ENCODE measurements around the gene FAM43A.
A peak's percentile ranks its signal among the peaks of the same experiment; 100 is the strongest.

FAM43A gene

DNA sequence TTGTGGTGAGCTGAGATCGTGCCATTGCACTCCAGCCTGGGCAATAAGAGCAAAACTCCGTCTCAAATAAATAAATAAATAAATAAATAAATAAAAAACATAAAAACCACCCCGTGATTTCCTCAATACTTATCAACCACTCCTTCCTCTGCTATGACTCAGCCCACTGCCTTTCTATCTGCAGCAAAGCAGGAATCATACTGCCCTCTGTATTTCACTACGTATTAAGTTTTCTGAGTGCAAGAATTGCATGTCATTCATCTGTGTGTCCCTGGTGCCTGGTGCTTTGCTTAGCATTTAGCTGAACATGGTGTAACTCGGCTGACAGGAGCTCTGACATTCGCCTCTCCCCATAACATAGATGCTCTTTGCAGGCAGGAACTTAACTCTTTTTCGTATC, 20.8 kb upstream of the FAM43A start:
- Mint-ChIP-seq H3K4me3 (no peak overlapping the region), H3K9me3 (no peaks in the 10 kb centered on the region), H3K36me3 (peaks cover 46% of the 10 kb centered on the region), H3K27ac (no peak overlapping the region), H3K4me1 (peaks cover 12% of the 10 kb centered on the region), H3K27me3 (no peaks in the 10 kb centered on the region)
- CTCF ChIA-PET, result no interaction called here
- no peak for DNase-seq

DNA sequence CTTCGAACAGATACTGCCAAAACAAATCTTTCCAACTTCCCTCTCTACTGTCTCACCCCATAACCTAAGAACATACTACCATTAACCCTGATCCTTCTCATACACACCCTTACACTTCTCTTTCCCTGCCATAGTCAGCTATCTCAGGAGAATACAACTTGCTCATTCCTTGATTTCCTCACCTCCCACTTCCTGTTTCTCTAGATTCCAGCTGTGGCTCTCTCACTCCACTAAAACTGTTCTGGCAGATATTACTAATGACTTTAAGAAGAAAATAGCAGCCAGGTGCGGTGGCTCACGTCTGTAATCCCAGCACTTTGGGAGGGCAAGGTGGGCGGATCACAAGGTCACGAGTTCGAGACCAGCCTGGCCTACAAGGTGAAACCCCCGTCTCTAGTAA, 18.3 kb upstream of the FAM43A start:
- peaks cover 38% of the 10 kb centered on the region for H3K36me3 Mint-ChIP-seq
- CTCF ChIA-PET, result no interaction called here

DNA sequence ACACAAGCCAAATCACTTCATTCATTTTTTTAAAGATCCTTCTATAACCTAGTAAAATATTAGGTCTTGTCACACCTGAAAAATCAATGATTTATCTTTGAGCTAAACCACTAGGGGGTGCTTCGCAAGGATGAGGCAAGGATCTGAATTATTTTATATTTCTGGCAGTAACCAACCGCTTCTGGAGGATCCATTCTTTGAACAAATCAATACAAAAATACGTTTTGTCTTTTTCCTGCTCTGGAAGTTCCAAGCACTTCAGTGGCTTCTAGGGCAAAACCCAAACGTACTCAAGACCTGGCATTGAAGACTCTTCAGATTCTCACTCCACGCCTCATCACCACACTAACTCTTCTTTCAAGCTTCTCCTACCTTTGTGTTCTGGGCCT, 14.2 kb upstream of the FAM43A start:
- peak overlapping the region; percentile 97 for H3K27ac Mint-ChIP-seq
- H3K4me1 Mint-ChIP-seq, result peaks cover 35% of the 10 kb centered on the region
- H3K27me3 Mint-ChIP-seq, result peaks cover 25% of the 10 kb centered on the region
- H3K4me3 Mint-ChIP-seq, result peak overlapping the region; percentile 98
- H3K36me3 Mint-ChIP-seq, result peaks cover 16% of the 10 kb centered on the region
- H3K9me3 Mint-ChIP-seq, result no peaks in the 10 kb centered on the region
- CTCF ChIA-PET, result interaction anchor here (0.7 to 5.9 kb wide), 16 partner anchors 10 to 589 kb away, joined by 3 to 58 read pairs (median 5); partner anchors contain the start of gene TMEM44
- DNase-seq, result peak; percentile 44

More for the DNA sequence above, 18.3 kb upstream of the FAM43A start:
- no peaks in the 10 kb centered on the region for H3K9me3 Mint-ChIP-seq
- no peak for DNase-seq
- no peak overlapping the region for H3K4me3 Mint-ChIP-seq
- H3K27me3 Mint-ChIP-seq, result peaks cover under 1% of the 10 kb centered on the region
- H3K4me1 Mint-ChIP-seq, result peaks cover 23% of the 10 kb centered on the region
- no peak overlapping the region for H3K27ac Mint-ChIP-seq

DNA sequence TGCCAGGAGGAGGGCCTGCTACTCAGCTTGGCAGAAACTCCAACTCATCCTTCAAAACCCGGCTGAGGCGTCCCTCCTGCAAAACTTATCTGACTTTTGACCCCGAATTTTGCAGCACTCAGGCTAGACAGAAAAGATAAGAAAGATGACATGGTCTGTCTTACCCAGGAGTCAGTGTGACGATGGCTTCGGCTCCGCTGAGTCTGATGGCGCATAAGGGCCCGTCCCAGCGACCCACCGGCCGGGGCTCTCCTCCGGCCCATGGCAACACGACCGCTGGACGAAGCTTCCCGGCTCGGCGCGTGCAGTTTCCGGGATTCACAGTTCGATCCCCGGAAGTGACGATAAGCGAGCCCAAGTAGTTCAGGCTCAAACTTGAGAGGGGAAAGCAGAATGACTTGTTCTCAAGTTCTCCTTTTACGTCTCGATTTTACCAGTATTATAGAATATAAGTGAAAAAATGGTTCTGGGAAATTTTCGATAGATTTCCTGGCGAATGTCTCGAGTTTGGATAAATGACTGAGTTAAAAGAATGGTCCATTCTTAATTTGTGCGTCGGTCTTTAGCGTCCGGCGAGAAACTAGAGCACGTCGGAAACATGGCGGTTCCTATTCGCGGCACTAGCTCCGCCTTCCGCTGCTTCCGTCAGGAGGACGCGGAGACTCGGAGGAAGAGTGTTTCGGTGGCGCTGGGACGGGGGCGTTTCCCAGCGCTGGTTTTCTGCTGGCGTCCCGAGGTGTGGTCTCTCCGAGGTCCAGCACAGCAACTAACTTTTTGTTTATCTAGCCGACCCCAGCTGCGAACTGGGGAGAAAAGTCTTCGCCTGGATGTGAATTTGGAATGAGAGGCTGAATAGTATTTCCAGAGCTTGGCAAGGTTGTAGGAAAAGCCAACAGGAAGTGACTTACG, 13.5 kb upstream of the FAM43A start, which contains the start of gene LSG1:
Gene LSG1, minus strand, starts transcription at position 292 of the 909 bp plus-strand sequence. Its CDS starts 29 bp downstream, at position 263.
- CTCF ChIA-PET, result interaction anchor here (0.7 to 5.9 kb wide), 16 partner anchors 11 to 589 kb away, joined by 3 to 58 read pairs (median 4); partner anchors contain the start of gene TMEM44
- Mint-ChIP-seq H3K27ac (peak within 1 kb of the TSS; percentile 97), H3K4me1 (peaks cover 35% of the 10 kb centered on the region), H3K27me3 (peaks cover 27% of the 10 kb centered on the region), H3K9me3 (no peaks in the 10 kb centered on the region), H3K4me3 (peak within 1 kb of the TSS; percentile 98), H3K36me3 (peaks cover 16% of the 10 kb centered on the region)
- DNase-seq, result peak; percentile 92

DNA sequence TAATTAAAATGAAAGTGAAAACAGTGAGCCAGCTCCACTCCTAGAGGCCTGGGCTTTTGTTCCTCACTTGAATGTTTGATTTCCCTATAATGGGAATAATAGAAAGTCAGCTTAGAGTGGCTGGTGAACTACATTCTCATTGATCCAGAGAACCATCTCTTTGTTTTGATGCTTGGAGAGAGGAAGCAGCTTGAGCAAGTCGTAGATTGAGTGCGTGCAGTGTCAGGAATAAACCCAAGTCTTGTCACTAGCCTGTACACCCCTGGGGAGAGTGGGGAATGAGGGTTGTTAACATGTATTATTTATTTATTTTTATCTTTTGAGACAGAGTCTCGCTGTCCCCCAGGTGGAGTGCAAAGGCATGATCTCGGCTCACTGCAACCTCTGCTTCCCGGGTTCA, 12.8 kb upstream of the FAM43A start:
- H3K36me3 Mint-ChIP-seq, result peaks cover 13% of the 10 kb centered on the region
- no peak overlapping the region for H3K27ac Mint-ChIP-seq
- H3K4me1 Mint-ChIP-seq, result peaks cover 35% of the 10 kb centered on the region
- CTCF ChIA-PET, result interaction anchor here (0.7 to 5.9 kb wide), 6 partner anchors 10 to 586 kb away, joined by 3 to 58 read pairs (median 12); no protein-coding TSS in a partner anchor
- H3K4me3 Mint-ChIP-seq, result peak overlapping the region; percentile 98
- DNase-seq, result no peak
- no peaks in the 10 kb centered on the region for H3K9me3 Mint-ChIP-seq
- H3K27me3 Mint-ChIP-seq, result peaks cover 31% of the 10 kb centered on the region

DNA sequence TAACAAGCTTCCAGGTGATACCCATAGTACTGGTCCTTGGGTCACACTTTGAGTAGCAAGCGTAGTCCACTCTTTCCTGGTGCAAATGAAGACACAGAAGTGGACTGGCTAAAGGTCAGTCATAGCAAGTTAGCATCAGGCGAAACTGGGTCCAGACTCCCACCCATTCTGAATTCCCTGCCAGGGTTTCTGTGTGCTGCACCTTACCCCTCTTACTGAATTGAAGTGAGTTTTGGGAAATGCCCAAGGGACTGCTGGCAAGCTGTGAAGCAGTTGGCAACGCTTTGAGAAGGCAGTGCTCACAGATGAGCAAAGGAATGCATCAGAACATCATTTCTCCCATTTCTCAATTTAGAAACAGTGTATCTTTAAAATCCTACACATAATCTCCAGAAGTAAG, 11.9 kb upstream of the FAM43A start:
- H3K9me3 Mint-ChIP-seq, result no peaks in the 10 kb centered on the region
- CTCF ChIA-PET, result interaction anchor here (1.2 to 5.9 kb wide), 3 partner anchors 9 to 597 kb away, joined by 3 to 58 read pairs (median 20); partner anchors contain the start of gene XXYLT1
- H3K27me3 Mint-ChIP-seq, result peaks cover 33% of the 10 kb centered on the region
- DNase-seq, result no peak
- no peak overlapping the region for H3K4me3 Mint-ChIP-seq
- no peak overlapping the region for H3K27ac Mint-ChIP-seq
- H3K4me1 Mint-ChIP-seq, result peaks cover 31% of the 10 kb centered on the region
- H3K36me3 Mint-ChIP-seq, result peaks cover 8% of the 10 kb centered on the region

DNA sequence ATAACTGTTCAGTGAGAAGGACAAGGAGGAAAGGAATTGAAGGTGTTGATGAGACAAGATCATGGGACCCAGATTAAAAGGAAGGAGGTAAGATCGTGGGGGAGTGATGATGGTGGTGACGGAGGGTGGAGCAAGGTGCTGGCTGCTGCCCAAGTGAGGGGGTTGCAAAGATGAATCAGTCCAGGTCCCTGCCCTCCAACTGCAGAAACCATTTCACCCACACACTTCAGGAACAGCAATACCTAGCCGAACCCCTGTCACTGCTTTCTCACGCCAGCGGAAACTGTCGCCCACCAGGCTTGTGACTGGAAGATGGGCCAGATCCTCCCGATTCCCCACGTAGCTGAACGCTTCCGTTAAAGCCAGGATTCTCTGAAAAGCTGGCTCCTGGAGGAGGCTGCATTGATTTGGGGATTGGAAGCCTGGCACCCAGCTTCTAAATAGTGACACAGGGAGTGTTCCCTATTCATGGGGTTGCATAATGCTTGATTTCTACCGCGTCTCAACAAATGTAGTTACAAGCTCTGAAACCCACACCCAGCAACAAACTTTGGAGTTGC, 10.5 kb upstream of the FAM43A start:
- DNase-seq, result no peak
- no peak overlapping the region for H3K27ac Mint-ChIP-seq
- no peaks in the 10 kb centered on the region for H3K36me3 Mint-ChIP-seq
- CTCF ChIA-PET, result interaction anchor here (1.1 to 5.0 kb wide), 2 partner anchors 12 to 596 kb away, joined by 6 to 20 read pairs; partner anchors contain the start of gene XXYLT1
- no peaks in the 10 kb centered on the region for H3K9me3 Mint-ChIP-seq
- peaks cover 38% of the 10 kb centered on the region for H3K27me3 Mint-ChIP-seq
- H3K4me3 Mint-ChIP-seq, result no peak overlapping the region
- peaks cover 25% of the 10 kb centered on the region for H3K4me1 Mint-ChIP-seq

DNA sequence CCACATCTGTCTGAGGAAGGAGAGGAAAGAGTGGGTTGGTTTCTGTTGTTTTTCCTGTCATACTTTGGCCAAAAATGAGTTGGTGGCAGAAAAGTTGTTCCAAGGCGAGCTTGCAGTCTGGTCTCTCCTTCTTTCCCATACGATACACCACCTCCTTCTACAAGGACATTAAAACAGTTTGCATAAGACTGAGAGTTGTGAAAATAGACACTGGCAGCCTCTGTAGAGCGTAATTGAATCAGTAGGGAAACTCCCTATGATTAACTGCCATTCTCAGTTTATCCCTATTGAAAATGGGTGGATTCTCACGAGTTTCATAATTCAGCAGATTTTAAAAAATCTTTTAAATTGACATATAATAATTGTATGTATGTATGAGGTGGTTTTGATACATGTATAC, 10.0 kb upstream of the FAM43A start:
- Mint-ChIP-seq H3K4me1 (peaks cover 20% of the 10 kb centered on the region), H3K9me3 (no peaks in the 10 kb centered on the region), H3K27me3 (peaks cover 38% of the 10 kb centered on the region), H3K4me3 (no peak overlapping the region), H3K27ac (no peak overlapping the region), H3K36me3 (no peaks in the 10 kb centered on the region)
- CTCF ChIA-PET, result interaction anchor here (1.1 to 5.0 kb wide), 2 partner anchors 11 to 595 kb away, joined by 6 to 20 read pairs; partner anchors contain the start of gene XXYLT1
- no peak for DNase-seq

DNA sequence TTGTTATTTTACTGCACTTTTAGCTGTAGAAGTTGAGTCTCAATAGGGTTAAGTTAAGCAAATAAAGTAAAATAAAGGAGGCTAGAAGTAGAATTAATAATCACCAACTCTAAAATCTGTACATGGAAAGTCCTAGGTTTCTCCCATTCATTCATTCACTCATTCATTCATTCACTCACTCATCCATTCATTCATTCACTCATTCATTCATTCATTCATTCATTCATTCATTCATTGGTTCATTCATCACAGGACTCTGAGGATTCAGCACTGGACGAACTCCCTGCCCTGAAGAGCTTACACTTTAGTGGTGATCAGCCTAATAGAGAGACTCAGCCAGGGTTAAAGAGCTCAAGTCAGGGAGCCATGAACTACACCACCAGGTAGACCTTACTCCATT, 9.2 kb upstream of the FAM43A start:
- H3K4me3 Mint-ChIP-seq, result no peak overlapping the region
- H3K36me3 Mint-ChIP-seq, result no peaks in the 10 kb centered on the region
- H3K27me3 Mint-ChIP-seq, result peaks cover 38% of the 10 kb centered on the region
- DNase-seq, result no peak
- peaks cover 14% of the 10 kb centered on the region for H3K4me1 Mint-ChIP-seq
- no peaks in the 10 kb centered on the region for H3K9me3 Mint-ChIP-seq
- CTCF ChIA-PET, result interaction anchor here (5.0 kb wide), 1 partner anchor 11 kb away, joined by 20 read pairs; no protein-coding TSS in a partner anchor
- no peak overlapping the region for H3K27ac Mint-ChIP-seq

DNA sequence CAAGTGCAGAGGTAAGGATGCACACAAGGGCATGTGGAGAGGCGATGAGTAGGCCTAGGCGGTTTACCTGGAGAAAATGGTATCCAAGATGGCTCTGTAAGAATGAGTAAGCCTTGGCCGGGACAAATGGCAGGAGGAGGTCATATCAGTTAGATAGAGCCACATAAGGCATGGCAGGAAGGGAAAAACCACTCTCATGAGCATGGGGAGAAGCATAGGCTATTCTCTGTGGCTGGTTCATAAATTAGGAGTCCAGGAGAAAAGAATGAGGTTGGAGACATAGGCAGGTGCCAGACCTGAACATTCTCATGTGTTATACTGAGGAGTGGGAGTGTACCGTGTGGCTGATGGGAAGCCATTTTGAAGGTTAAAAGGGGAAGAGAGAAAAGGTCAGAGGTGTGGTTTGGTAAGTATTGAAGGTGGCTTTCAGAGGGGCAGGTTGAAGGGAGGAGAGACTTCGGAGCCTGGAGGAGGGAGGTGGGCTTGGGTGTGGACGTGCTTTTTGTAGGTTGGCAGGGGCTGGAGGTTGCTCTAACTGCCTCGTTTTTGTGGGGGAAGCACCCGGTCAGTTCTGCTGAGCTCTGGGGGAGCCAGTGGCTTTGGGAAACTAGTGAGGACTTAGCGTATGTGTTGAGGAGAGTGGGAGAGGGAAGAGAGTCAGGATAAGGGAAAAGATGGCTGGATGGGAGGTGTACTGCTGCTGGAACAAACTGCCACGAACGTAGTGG, 4.6 kb upstream of the FAM43A start:
- Mint-ChIP-seq H3K4me3 (no peak overlapping the region), H3K27ac (no peak overlapping the region), H3K9me3 (no peaks in the 10 kb centered on the region), H3K4me1 (peaks cover 31% of the 10 kb centered on the region), H3K27me3 (peaks cover 55% of the 10 kb centered on the region), H3K36me3 (no peaks in the 10 kb centered on the region)
- DNase-seq, result no peak
- CTCF ChIA-PET, result interaction anchor here (4.4 kb wide), 1 partner anchor 425 kb away, joined by 57 read pairs; no protein-coding TSS in a partner anchor

DNA sequence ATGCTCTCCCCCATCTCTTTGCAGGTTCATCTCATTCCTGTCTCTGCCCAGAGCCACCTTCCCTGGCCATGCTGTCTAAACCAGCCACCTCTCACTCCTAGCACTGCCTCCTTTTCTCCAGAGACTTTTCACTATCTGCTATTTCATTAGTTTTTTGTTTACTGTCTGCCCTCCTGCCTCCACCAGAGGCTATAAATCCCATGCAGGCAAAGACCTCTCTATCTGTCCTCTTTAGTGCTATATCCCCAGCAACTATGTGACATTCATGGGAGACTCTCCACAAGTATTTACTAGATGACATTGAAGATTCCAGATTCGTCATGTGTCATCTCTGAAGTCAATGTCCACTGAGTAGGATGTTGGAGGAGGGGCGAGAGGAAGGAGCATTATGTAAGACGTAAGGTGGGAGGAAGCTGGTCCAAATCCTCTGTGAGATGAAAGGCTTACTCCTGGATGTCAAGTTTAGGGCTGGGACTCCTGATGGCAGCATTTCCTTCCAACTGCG, 3.4 kb upstream of the FAM43A start:
- Mint-ChIP-seq H3K27ac (no peak overlapping the region), H3K36me3 (peaks cover 2% of the 10 kb centered on the region), H3K27me3 (peaks cover 62% of the 10 kb centered on the region), H3K9me3 (no peaks in the 10 kb centered on the region), H3K4me1 (peaks cover 38% of the 10 kb centered on the region), H3K4me3 (no peak overlapping the region)
- CTCF ChIA-PET, result interaction anchor here (0.6 to 4.4 kb wide), 32 partner anchors 9 to 851 kb away, joined by 3 to 58 read pairs (median 4); partner anchors contain the start of genes LSG1 and XXYLT1
- DNase-seq, result no peak

DNA sequence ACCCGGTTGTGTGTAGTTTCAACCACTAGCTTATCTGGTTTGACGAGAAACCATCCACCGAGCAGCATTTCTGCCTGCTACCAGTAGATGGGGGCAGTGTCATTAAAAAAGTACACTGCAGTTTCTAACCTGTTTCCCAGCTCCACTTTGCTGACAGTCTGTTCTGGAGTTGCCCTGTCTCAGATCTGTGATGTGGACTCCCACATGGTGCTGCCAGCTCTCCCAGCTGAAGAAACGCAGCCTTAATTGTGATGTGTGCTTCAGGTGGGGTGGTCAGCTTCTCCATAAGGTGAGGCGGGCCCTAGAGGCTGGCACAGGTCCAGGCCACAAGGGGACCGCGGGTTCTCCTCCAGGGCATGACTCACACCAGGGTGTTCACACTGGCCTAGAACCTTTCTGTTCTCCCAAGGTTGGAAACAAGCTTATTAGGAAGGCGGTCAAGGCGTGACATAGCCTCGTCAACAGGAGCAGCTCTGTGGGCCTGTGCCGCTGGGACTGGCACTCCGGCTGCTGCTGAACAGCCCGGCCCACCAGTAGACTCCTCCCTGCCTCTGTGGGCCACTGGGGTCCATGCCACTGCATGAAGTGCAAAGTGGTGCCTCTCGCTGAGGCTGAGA, 2.9 kb upstream of the FAM43A start:
- H3K4me3 Mint-ChIP-seq, result no peak overlapping the region
- peaks cover 65% of the 10 kb centered on the region for H3K27me3 Mint-ChIP-seq
- H3K9me3 Mint-ChIP-seq, result no peaks in the 10 kb centered on the region
- peaks cover 42% of the 10 kb centered on the region for H3K4me1 Mint-ChIP-seq
- peaks cover 2% of the 10 kb centered on the region for H3K36me3 Mint-ChIP-seq
- no peak overlapping the region for H3K27ac Mint-ChIP-seq
- peak; percentile 76 for DNase-seq
- CTCF ChIA-PET, result interaction anchor here (0.6 to 4.4 kb wide), 32 partner anchors 9 to 850 kb away, joined by 3 to 58 read pairs (median 4); partner anchors contain the start of genes LSG1 and XXYLT1

DNA sequence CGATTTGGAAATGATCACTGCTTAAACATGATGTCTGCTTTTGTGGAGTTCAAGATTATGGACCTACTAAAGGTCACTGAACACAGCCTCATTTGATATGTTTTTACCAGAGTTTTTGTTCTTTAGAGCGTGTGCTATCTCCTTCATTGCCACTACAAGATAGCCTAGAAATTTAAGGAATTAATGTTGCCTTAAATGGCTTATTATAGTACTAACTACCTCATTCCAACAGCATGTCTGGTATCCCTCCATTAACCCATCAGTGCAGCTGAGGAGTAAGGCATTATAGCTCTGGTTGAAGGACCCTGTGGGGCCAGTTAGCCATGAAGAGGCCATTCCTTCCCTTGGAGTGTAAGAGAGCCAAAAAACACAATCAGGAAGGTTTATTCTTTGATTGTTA, 2.3 kb upstream of the FAM43A start:
- peaks cover 45% of the 10 kb centered on the region for H3K4me1 Mint-ChIP-seq
- H3K27ac Mint-ChIP-seq, result no peak overlapping the region
- DNase-seq, result no peak
- no peak overlapping the region for H3K4me3 Mint-ChIP-seq
- peaks cover 2% of the 10 kb centered on the region for H3K36me3 Mint-ChIP-seq
- CTCF ChIA-PET, result interaction anchor here (0.7 to 4.4 kb wide), 14 partner anchors 10 to 850 kb away, joined by 3 to 58 read pairs (median 6); partner anchors contain the start of gene LSG1
- H3K9me3 Mint-ChIP-seq, result no peaks in the 10 kb centered on the region
- H3K27me3 Mint-ChIP-seq, result peaks cover 68% of the 10 kb centered on the region

All from activated naive CD4-positive, alpha-beta T cell treated with anti-CD3 and anti-CD28 coated beads, Interleukin-2, amount 10 ng/mL, durations not matched to agents 7 days and 5 days (primary cell).